Posterior vena cava (tissue), 2 donors: ENCODE measurements around the gene PROK1. TPM values are rescaled to one million over a fixed set of nuclear protein-coding genes. Genes with fewer than 3 reads are reported as not detected.

Experiments used
- DNase-seq: peaks from one replicate; pipeline ENCODE4 v3.0.0-alpha.2; 2020; ENCODE audit warnings: low spot score
- intact Hi-C, 2 donors: fragments of 100-400 bp; cut with DNase I; formaldehyde crosslinking; loops; one replicate each; pipeline versions ENCODE4 v1.14.1 to v1.14.2; 2022 to 2023
- total RNA-seq, 2 donors: library from RNA; stranded (reverse); fragmentation: NEBNext Ultra II Directional; extraction: Animal tissue kit (Norgen Biotek cat#: 25700); gene quantifications; one replicate each; pipeline ENCODE4 v1.2.1, GENCODE V29; 2021
- donor health status: DM: yes; HTN: yes; CAD: no.
- donor health status: DM: yes; HTN: yes; CAD: no.

Gene PROK1
- total RNA-seq, 2 donors from 2014 or later: 0.32 TPM; not detected in 1

- DNase-seq: peak; percentile 83
Measured at GRCh38 chr1:110460253-110461220, 9.6 kb downstream of the PROK1 start.

GRCh38 chr1:110462093-110462492 lies 11.1 kb downstream of the PROK1 start:
- no peak for DNase-seq
- intact Hi-C loops: loop anchor here in 1 of 2 donors (5.0 kb wide), 1 partner anchor 50 kb away; no protein-coding TSS in a partner anchor

More at GRCh38 chr1:110460253-110461220, 9.6 kb downstream of the PROK1 start:
- intact Hi-C loops: loop anchor here (2.0 to 5.0 kb wide), 2 partner anchors 48 to 254 kb away; no protein-coding TSS in a partner anchor

GRCh38 chr1:110462964-110463363 lies 12.0 kb downstream of the PROK1 start:
- intact Hi-C loops: loop anchor here in 1 of 2 donors (5.0 kb wide), 1 partner anchor 51 kb away; no protein-coding TSS in a partner anchor
- DNase-seq: no peak

- intact Hi-C loops: loop anchor here in 1 of 2 donors (5.0 kb wide), 1 partner anchor 51 kb away; no protein-coding TSS in a partner anchor
- no peak for DNase-seq
Measured at GRCh38 chr1:110463725-110464124, 12.8 kb downstream of the PROK1 start.

GRCh38 chr1:110464340-110464739 lies 13.4 kb downstream of the PROK1 start:
- no peak for DNase-seq
- intact Hi-C loops: loop anchor here in 1 of 2 donors (5.0 kb wide), 1 partner anchor 52 kb away; no protein-coding TSS in a partner anchor

- peak; percentile 47 for DNase-seq
- intact Hi-C loops: no loop called here
Measured at GRCh38 chr1:110465038-110465813, 14.3 kb downstream of the PROK1 start.

- DNase-seq: peak; percentile 64
- intact Hi-C loops: no loop called here
Measured at GRCh38 chr1:110465814-110466380, 14.9 kb downstream of the PROK1 start.

- intact Hi-C loops: no loop called here
- DNase-seq: peak; percentile 50
Measured at GRCh38 chr1:110466646-110467280, 15.8 kb downstream of the PROK1 start.

GRCh38 chr1:110471131-110471530 lies 20.2 kb downstream of the PROK1 start:
- DNase-seq: no peak

GRCh38 chr1:110472546-110472945 lies 21.6 kb downstream of the PROK1 start:
- intact Hi-C loops: no loop called here
- DNase-seq: peak; percentile 44

More at GRCh38 chr1:110471131-110471530, 20.2 kb downstream of the PROK1 start:
- intact Hi-C loops: no loop called here

GRCh38 chr1:110474444-110474843 lies 23.5 kb downstream of the PROK1 start:
- intact Hi-C loops: no loop called here
- no peak for DNase-seq

- DNase-seq: peak; percentile 67
- intact Hi-C loops: no loop called here
Measured at GRCh38 chr1:110475362-110476027, 24.5 kb downstream of the PROK1 start.

GRCh38 chr1:110476028-110476765 lies 25.2 kb downstream of the PROK1 start:
- DNase-seq: peak; percentile 31
- intact Hi-C loops: no loop called here

- intact Hi-C loops: no loop called here
- no peak for DNase-seq
Measured at GRCh38 chr1:110477041-110477440, 26.1 kb downstream of the PROK1 start.

GRCh38 chr1:110477445-110477957 lies 26.6 kb downstream of the PROK1 start:
- intact Hi-C loops: no loop called here
- no peak for DNase-seq

- no peak for DNase-seq
- intact Hi-C loops: no loop called here
Measured at GRCh38 chr1:110477967-110478640, 27.2 kb downstream of the PROK1 start.

GRCh38 chr1:110478886-110479285 lies 27.9 kb downstream of the PROK1 start:
- intact Hi-C loops: no loop called here
- no peak for DNase-seq
